GM12878 (cell line): ENCODE measurements around the gene MAFF. TPM values are rescaled to one million over a fixed set of nuclear protein-coding genes. Genes with fewer than 3 reads are reported as not detected.

ENCODE experiments used
- ATAC-seq: fragments of 200-7000 bp; cut with Tn5 transposase; 3 replicates; pipeline ENCODE4 v1.9.1; 2020; ENCODE audit warnings: mild to moderate bottlenecking, moderate library complexity
- BruUV-seq: library from RNA; stranded (reverse); fragments of 400-500 nt; replicated peaks from 2 replicates; lab custom pipeline; 2021; lab: Mats Ljungman, UMichigan
- CTCF ChIA-PET: fragments of 300-600 bp; sonication (Branson Sonifier 250); formaldehyde crosslinking; extraction: SDS; loops from one replicate; lab custom pipeline; 2021; ENCODE audit warnings: inconsistent platforms; lab: Yijun Ruan, JAX
- POLR2A ChIA-PET: fragments of 350-600 bp; formaldehyde crosslinking; extraction: SDS; loops from one replicate; lab custom pipeline; 2021; ENCODE audit warnings: inconsistent platforms; lab: Charles Lee
- RAD21 ChIA-PET: fragments of 300-600 bp; sonication (Branson Sonifier 250); formaldehyde crosslinking; loops from one replicate; lab custom pipeline; 2023; ENCODE audit warnings: antibody characterized with exemption; ENCODE audit not compliant: unreplicated experiment; lab: Charles Lee
- SMC1A ChIA-PET: fragments of 300-600 bp; sonication (Branson Sonifier 250); formaldehyde crosslinking; loops from one replicate; lab custom pipeline; 2023; ENCODE audit not compliant: unreplicated experiment, uncharacterized antibody; lab: Charles Lee
- DNase-seq: peaks from one replicate; pipeline ENCODE4 v3.0.0-alpha.2; 2011; ENCODE audit warnings: low read depth, low spot score
- FAIRE-seq: peaks from 3 replicates; lab custom pipeline; 2011; peaks lifted over from hg19 to GRCh38; lab: Jason Lieb, UNC
- H2AFZ ChIP-seq: 2 replicates; pipeline ENCODE4 v1.6.0; 2011; ENCODE audit warnings: low read depth, low read length, control low read depth; ENCODE audit not compliant: control insufficient read depth
- H3K27ac ChIP-seq: 2 replicates; pipeline ENCODE4 v1.5.1; 2011; ENCODE audit warnings: control low read depth; ENCODE audit not compliant: control insufficient read depth, insufficient read depth
- H3K27me3 ChIP-seq, 2 experiments: replicated peaks in 1 of 2; 2 replicates each; pipeline versions ENCODE4 v1.6.0 to v1.6.1; 2011; ENCODE audit warnings: low read length in 1 of 2; ENCODE audit not compliant: control insufficient read depth in 2 of 2, insufficient read depth in 2 of 2
- H3K36me3 ChIP-seq, 2 experiments: 2 replicates each; pipeline ENCODE4 v1.5.1; 2011; ENCODE audit warnings: low read length in 1 of 2; ENCODE audit not compliant: control insufficient read depth in 2 of 2, insufficient read depth in 2 of 2
- H3K4me1 ChIP-seq: 2 replicates; pipeline ENCODE4 v1.6.1; 2011; ENCODE audit warnings: mild to moderate bottlenecking, low read length, moderate library complexity, mixed read lengths; ENCODE audit not compliant: control insufficient read depth, insufficient read depth
- H3K4me2 ChIP-seq: 2 replicates; pipeline ENCODE4 v1.6.0; 2011; ENCODE audit warnings: control low read depth; ENCODE audit not compliant: control insufficient read depth, insufficient read depth
- H3K4me3 ChIP-seq: fragments of 200-600 bp; sonication (generic); 2 replicates; pipeline ENCODE4 v1.5.1; 2016
- H3K79me2 ChIP-seq: 2 replicates; pipeline ENCODE4 v1.6.0; 2011; ENCODE audit warnings: low read length; ENCODE audit not compliant: control insufficient read depth, insufficient read depth
- H3K9ac ChIP-seq: 2 replicates; pipeline ENCODE4 v1.8.0; 2011; ENCODE audit warnings: low read length, control low read depth, mixed read lengths; ENCODE audit not compliant: control insufficient read depth, insufficient read depth
- H3K9me3 ChIP-seq: replicated peaks from 3 replicates; pipeline ENCODE4 v1.5.1; 2011; ENCODE audit warnings: mild to moderate bottlenecking, low read length; ENCODE audit not compliant: control insufficient read depth, insufficient read depth
- H4K20me1 ChIP-seq: 2 replicates; pipeline ENCODE4 v1.6.0; 2011; ENCODE audit not compliant: control insufficient read depth, insufficient read depth
- GATAD2B ChIP-seq: fragments of 450-650 bp; conservative IDR thresholded peaks from 2 replicates; pipeline ENCODE4 v1.6.1; 2017; ENCODE audit warnings: low read depth, mild to moderate bottlenecking, moderate library complexity
- HCFC1 ChIP-seq: fragments of 150-350 bp; IDR thresholded peaks from 2 replicates; pipeline ENCODE4 v1.6.1; 2014; ENCODE audit warnings: low read length
- NFYB ChIP-seq: IDR thresholded peaks from 2 replicates; pipeline ENCODE4 v1.6.1; 2011; ENCODE audit warnings: low read depth, mild to moderate bottlenecking, low read length, improper control_type of control experiment, moderate library complexity; ENCODE audit not compliant: insufficient read depth
- WGBS: methylation state at CpG from one replicate; pipeline ENCODE4 v1.1.6; 2016; ENCODE audit warnings: low lambda C conversion rate; ENCODE audit not compliant: insufficient replicate concordance, insufficient coverage; ENCODE audit errors: missing lambda C conversion rate; 5-methylcytosine and 5-hydroxymethylcytosine counted together
- in situ Hi-C: fragments of 300-500 bp; cut with MboI; formaldehyde crosslinking; loops from 9 replicates; pipeline ENCODE4 v1.14.3; 2018; ENCODE audit warnings: mixed read lengths
- intact Hi-C: fragments of 100-400 bp; cut with micrococcal nuclease; formaldehyde crosslinking; loops from one replicate; pipeline ENCODE4 v1.14.2; 2022; ENCODE audit not compliant: unreplicated experiment
- polyA plus RNA-seq, 11 experiments: library from polyadenylated mRNA; depleted of rRNA in 4 of 11; unstranded in 6 of 11; stranded (reverse) in 5 of 11; fragments of >200 nt; fragmentation: Nextera tagmentation in 4 of 11; fragmentation: Illumina TruSeq in 1 of 11; extraction: Ambion mirVana in 4 of 11; extraction: Trizol in 1 of 11; gene quantifications; 1 replicate in 1 of 11; 2 replicates in 10 of 11; pipeline versions ENCODE4 v1.2.1 to v1.2.3, GENCODE V29; 2011 to 2016; ENCODE audit warnings: inconsistent platforms in 2 of 11, missing spikeins in 2 of 11, low read depth in 1 of 11
- total RNA-seq, 4 experiments: library from RNA; depleted of rRNA in 3 of 4; stranded (reverse); fragments of >200 nt in 3 of 4; fragmentation: Illumina TruSeq in 1 of 4; extraction: Trizol in 1 of 4; gene quantifications; 2 replicates each; pipeline versions ENCODE4 v1.2.1 to v1.2.3, GENCODE V29; 2013 to 2021
- TF ChIP-seq, protein P1 (sequence below): fragments of 450-650 bp; formaldehyde crosslinking; IDR thresholded peaks from 2 replicates; pipeline ENCODE4 v1.4.0; 2020; ENCODE audit warnings: mild to moderate bottlenecking, moderate library complexity
- TF ChIP-seq, protein P2 (sequence below): fragments of 450-650 bp; formaldehyde crosslinking; IDR thresholded peaks from 2 replicates; pipeline ENCODE4 v1.5.0; 2022; ENCODE audit warnings: mild to moderate bottlenecking, missing genetic modification characterization

MAFF gene
- total and polyA plus RNA-seq, 10 of the 15 experiments (the other 5 are each of a cell fraction or from before 2014, with no cell fraction given), result 0.22 to 2.3 (median 0.81) TPM; not detected in 1

DNA sequence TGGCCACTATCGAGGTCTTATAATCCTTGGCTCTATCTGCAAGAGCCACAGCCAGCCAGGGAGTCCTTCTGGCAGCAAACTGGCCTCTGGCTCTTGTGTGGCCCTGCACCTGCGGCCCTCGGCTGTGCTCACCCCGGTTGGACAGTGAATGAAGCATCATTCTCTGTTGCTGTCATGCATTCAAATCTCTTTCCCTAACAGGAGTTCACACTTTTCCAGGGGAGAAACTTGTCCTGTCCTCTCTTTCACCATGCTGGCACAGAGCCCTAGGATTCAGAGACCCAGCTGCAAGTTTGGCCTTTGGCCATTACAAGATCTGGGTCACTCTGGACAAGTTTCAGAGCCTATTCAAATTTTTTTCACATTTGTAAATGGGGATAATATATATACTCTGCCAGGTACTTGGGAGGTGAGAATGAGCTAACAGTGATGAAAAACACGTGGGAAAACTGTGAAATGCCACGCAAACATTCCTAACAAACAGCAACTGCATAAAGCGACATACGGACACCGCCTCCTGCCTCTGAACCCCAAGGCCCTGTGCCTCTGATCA, 36.8 kb downstream of the MAFF start:
- ChIA-PET SMC1A (interaction anchor here (0.5 kb wide), 1 partner anchor 13 kb away, joined by 3 read pairs; no protein-coding TSS in a partner anchor), CTCF (interaction anchor here (0.6 kb wide), 1 partner anchor 41 kb away, joined by 3 read pairs; no protein-coding TSS in a partner anchor), POLR2A (no interaction called here), RAD21 (no interaction called here)
- H3K9me3 ChIP-seq, result no peaks in the 10 kb centered on the region
- H3K36me3 ChIP-seq, result peaks cover 0 to 3% of the 10 kb centered on the region in 2 experiments; a peak in 1 of 4 replicates
- 86% methylated on average over 9 of the region's 9 CpGs for WGBS
- no peak overlapping the region for H3K4me3 ChIP-seq
- no peak for TF ChIP-seq NFYB
- TF ChIP-seq, protein P1, sequence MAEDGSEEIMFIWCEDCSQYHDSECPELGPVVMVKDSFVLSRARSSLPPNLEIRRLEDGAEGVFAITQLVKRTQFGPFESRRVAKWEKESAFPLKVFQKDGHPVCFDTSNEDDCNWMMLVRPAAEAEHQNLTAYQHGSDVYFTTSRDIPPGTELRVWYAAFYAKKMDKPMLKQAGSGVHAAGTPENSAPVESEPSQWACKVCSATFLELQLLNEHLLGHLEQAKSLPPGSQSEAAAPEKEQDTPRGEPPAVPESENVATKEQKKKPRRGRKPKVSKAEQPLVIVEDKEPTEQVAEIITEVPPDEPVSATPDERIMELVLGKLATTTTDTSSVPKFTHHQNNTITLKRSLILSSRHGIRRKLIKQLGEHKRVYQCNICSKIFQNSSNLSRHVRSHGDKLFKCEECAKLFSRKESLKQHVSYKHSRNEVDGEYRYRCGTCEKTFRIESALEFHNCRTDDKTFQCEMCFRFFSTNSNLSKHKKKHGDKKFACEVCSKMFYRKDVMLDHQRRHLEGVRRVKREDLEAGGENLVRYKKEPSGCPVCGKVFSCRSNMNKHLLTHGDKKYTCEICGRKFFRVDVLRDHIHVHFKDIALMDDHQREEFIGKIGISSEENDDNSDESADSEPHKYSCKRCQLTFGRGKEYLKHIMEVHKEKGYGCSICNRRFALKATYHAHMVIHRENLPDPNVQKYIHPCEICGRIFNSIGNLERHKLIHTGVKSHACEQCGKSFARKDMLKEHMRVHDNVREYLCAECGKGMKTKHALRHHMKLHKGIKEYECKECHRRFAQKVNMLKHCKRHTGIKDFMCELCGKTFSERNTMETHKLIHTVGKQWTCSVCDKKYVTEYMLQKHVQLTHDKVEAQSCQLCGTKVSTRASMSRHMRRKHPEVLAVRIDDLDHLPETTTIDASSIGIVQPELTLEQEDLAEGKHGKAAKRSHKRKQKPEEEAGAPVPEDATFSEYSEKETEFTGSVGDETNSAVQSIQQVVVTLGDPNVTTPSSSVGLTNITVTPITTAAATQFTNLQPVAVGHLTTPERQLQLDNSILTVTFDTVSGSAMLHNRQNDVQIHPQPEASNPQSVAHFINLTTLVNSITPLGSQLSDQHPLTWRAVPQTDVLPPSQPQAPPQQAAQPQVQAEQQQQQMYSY (CRISPR knock-in tag), result no peak
- TF ChIP-seq GATAD2B, result no peak
- TF ChIP-seq, protein P2, sequence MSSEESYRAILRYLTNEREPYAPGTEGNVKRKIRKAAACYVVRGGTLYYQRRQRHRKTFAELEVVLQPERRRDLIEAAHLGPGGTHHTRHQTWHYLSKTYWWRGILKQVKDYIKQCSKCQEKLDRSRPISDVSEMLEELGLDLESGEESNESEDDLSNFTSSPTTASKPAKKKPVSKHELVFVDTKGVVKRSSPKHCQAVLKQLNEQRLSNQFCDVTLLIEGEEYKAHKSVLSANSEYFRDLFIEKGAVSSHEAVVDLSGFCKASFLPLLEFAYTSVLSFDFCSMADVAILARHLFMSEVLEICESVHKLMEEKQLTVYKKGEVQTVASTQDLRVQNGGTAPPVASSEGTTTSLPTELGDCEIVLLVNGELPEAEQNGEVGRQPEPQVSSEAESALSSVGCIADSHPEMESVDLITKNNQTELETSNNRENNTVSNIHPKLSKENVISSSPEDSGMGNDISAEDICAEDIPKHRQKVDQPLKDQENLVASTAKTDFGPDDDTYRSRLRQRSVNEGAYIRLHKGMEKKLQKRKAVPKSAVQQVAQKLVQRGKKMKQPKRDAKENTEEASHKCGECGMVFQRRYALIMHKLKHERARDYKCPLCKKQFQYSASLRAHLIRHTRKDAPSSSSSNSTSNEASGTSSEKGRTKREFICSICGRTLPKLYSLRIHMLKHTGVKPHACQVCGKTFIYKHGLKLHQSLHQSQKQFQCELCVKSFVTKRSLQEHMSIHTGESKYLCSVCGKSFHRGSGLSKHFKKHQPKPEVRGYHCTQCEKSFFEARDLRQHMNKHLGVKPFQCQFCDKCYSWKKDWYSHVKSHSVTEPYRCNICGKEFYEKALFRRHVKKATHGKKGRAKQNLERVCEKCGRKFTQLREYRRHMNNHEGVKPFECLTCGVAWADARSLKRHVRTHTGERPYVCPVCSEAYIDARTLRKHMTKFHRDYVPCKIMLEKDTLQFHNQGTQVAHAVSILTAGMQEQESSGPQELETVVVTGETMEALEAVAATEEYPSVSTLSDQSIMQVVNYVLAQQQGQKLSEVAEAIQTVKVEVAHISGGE (CRISPR knock-in tag), result no peak
- no peak for TF ChIP-seq HCFC1
- no peak overlapping the region for H3K27ac ChIP-seq
- no peak overlapping the region for H3K9ac ChIP-seq
- no peak for ATAC-seq
- no peak for DNase-seq
- no peaks in the 10 kb centered on the region for H3K27me3 ChIP-seq
- no peaks in the 10 kb centered on the region for H4K20me1 ChIP-seq
- H3K4me1 ChIP-seq, result no peaks in the 10 kb centered on the region; the same call in 1 of the 2 replicates
- intact Hi-C loops, result no loop called here
- no peak overlapping the region for H3K4me2 ChIP-seq
- H2AFZ ChIP-seq, result no peak overlapping the region
- BruUV-seq, result no TSS peak
- no peak for FAIRE-seq
- H3K79me2 ChIP-seq, result no peaks in the 10 kb centered on the region
- in situ Hi-C loops, result no loop called here
